HEK293T (cell line): ENCODE measurements around the gene BAZ1B.

Experiments used
- ARNT ChIP-seq: fragments of 450-650 bp; IDR thresholded peaks from 2 replicates; pipeline ENCODE4 v1.6.1; 2017; ENCODE audit warnings: mild to moderate bottlenecking
- BHLHE40 ChIP-seq: fragments of 450-650 bp; IDR thresholded peaks from 2 replicates; pipeline ENCODE4 v1.6.1; 2016; ENCODE audit warnings: mild to moderate bottlenecking, moderate library complexity, borderline replicate concordance
- CTBP1 ChIP-seq: fragments of 450-650 bp; IDR thresholded peaks from 2 replicates; pipeline ENCODE4 v1.6.1; 2016; ENCODE audit warnings: borderline replicate concordance
- FOXK2 ChIP-seq: fragments of 450-650 bp; IDR thresholded peaks from 2 replicates; pipeline ENCODE4 v1.6.1; 2016; ENCODE audit warnings: mild to moderate bottlenecking
- LEF1 ChIP-seq: fragments of 450-650 bp; IDR thresholded peaks from 2 replicates; pipeline ENCODE4 v1.6.1; 2017; ENCODE audit warnings: mild to moderate bottlenecking, borderline replicate concordance
- SUZ12 ChIP-seq: fragments of 450-650 bp; IDR thresholded peaks from 2 replicates; pipeline ENCODE4 v1.6.1; 2016; ENCODE audit warnings: mild to moderate bottlenecking
- TARDBP ChIP-seq: fragments of 450-650 bp; IDR thresholded peaks from 2 replicates; pipeline ENCODE4 v1.6.1; 2016

GRCh38 chr7:73569042-73569608 is 47.0 kb upstream of the BAZ1B start:
- TF ChIP-seq FOXK2 (no peak), LEF1 (no peak), TARDBP (no peak), ARNT (no peak), CTBP1 (no peak), BHLHE40 (no peak), SUZ12 (no peak)
